GM19239 (cell line): ENCODE measurements around the gene ENPP4.

ENCODE experiments used
- DNase-seq: peaks from one replicate; pipeline ENCODE4 v3.0.0; 2011; ENCODE audit warnings: low spot score; ENCODE audit not compliant: insufficient read length
- FAIRE-seq: peaks from 2 replicates; lab custom pipeline; 2011; peaks lifted over from hg19 to GRCh38; lab: Jason Lieb, UNC

ENPP4 gene

GRCh38 chr6:46190889-46191288 is 61.1 kb downstream of the ENPP4 start:
- FAIRE-seq: no peak
- no peak for DNase-seq

GRCh38 chr6:46191961-46192360 is 62.2 kb downstream of the ENPP4 start:
- FAIRE-seq (no peak), DNase-seq (no peak)
